Posterior vena cava (tissue), 2 donors: ENCODE data around the gene CRYGS. TPM values are rescaled to one million over a fixed set of nuclear protein-coding genes. Genes with fewer than 3 reads are reported as not detected.
"Not testable (repeated sequence)": the region's sequence is repeated elsewhere in the genome, so short reads cannot be mapped to it uniquely, and the experiment has no call there.

ENCODE experiments used
- DNase-seq: peaks from one replicate; pipeline ENCODE4 v3.0.0-alpha.2; 2020; ENCODE audit warnings: low spot score
- intact Hi-C, 2 donors: fragments of 100-400 bp; cut with DNase I; formaldehyde crosslinking; loops; one replicate each; pipeline versions ENCODE4 v1.14.1 to v1.14.2; 2022 to 2023
- long read RNA-seq, 2 donors: library from polyadenylated mRNA; unstranded; transcript quantifications; one replicate each; pipeline ENCODE4 v2.0.0, GENCODE V29; 2020 to 2021
- total RNA-seq, 2 donors: library from RNA; stranded (reverse); fragmentation: NEBNext Ultra II Directional; extraction: Animal tissue kit (Norgen Biotek cat#: 25700); gene quantifications; one replicate each; pipeline ENCODE4 v1.2.1, GENCODE V29; 2021
- donor health status: DM: yes; HTN: yes; CAD: no.
- donor health status: DM: yes; HTN: yes; CAD: no.

Gene CRYGS
- total RNA-seq = 1 to 10 TPM; 1.9 to 2.8 TPM
- long read RNA-seq, donor 1 = 0 reads
- long read RNA-seq, donor 2 = 0 reads

GRCh38 chr3:186544281-186544680, at the start of gene CRYGS:
CRYGS (minus strand) TSS chr3:186544380; CDS start chr3:186544326, 54 bp downstream.
- intact Hi-C loops = loop anchor here (5.0 to 10.0 kb wide), 2 partner anchors 279 to 287 kb away; no protein-coding TSS in a partner anchor
- DNase-seq = no peak

GRCh38 chr3:186593862-186594261, 49.7 kb upstream of the CRYGS start:
- intact Hi-C loops = no loop called here
- no peak for DNase-seq

GRCh38 chr3:186592682-186593081, 48.5 kb upstream of the CRYGS start:
- no peak for DNase-seq
- intact Hi-C loops = no loop called here

DNA sequence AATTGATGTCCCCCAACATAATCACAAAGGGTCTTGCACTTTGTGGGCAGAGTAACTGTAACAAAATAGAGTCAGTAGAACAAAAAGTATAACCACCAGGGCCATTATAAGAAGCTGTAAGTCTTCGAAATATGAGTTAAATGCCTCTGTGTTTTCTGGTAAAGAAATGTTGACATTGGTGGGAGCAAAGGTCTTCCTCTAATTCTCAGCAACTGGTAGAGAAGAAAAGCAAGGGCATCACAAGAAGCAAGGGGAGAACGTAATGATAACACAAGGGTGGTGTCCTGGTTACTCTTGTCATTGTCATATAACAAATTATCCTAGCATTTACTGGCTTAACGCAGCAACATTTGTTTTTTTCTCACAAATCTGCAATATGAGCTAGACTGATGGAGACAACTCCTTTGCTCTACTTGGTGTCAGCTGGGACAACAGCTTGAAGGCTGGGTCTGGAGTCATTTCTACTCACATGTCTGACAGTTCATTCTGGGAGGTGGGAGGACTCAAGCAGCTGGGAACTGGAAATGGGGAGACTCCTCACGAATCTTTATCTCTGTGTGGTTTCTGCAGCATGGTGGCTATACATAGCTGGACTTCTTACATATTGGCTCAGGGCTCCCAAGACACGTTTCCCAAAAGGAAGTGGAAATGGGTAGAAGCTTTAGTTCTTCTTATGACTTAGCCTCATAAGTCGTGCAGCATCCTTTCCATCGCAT, 46.6 kb upstream of the CRYGS start:
- DNase-seq = no peak

GRCh38 chr3:186589856-186590579, 45.8 kb upstream of the CRYGS start:
- no peak for DNase-seq
- intact Hi-C loops = no loop called here

More for the DNA sequence above, 46.6 kb upstream of the CRYGS start:
- intact Hi-C loops = no loop called here

GRCh38 chr3:186589121-186589520, 44.9 kb upstream of the CRYGS start:
- intact Hi-C loops = no loop called here
- no peak for DNase-seq

DNA sequence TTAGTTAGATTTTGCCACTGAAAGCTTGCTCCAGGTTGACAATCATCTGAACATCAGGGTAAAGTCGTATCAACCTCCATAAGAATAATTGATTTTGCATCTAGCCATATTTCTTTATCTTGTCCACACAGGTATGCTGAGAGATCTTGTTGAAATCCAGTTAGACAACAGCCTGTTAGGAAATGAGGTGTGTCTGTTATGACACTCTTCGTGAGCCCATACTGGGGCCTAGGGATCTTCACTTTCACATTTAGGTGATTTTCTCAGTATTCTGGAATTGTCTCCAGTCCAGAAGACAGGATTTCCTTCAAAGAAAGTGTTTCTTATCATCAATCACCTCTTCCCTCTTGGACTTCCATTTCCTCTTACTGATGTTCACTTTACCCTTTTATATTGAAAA, 44.5 kb upstream of the CRYGS start:
- DNase-seq = no peak

DNA sequence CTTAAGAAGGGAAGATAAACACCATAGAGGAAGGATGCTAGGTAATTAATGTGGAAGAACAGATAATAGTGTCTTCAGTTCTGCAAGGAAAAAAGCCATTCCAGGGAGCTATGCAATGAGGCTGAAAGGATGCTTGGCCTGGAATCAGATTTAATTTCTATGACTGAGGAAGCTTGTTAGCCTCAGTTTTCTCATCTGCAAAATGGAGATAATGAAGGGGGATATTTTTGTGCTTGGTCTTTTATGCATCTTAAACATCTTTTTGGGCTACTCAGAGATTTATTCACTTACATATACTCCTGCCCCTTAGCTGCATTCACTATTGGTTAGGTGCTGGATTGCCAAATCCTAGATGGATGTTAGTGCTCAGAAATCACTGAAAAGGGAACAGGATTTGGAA, 43.0 kb upstream of the CRYGS start:
- DNase-seq = no peak
- intact Hi-C loops = no loop called here

More for the DNA sequence above, 44.5 kb upstream of the CRYGS start:
- intact Hi-C loops = no loop called here

- intact Hi-C loops, DNase-seq: not testable (repeated sequence)
These were observed 42.1 kb upstream of the CRYGS start for GRCh38 chr3:186586245-186586644.

- intact Hi-C loops = no loop called here
- DNase-seq = no peak
These were observed 39.7 kb upstream of the CRYGS start for GRCh38 chr3:186583831-186584230.

DNA sequence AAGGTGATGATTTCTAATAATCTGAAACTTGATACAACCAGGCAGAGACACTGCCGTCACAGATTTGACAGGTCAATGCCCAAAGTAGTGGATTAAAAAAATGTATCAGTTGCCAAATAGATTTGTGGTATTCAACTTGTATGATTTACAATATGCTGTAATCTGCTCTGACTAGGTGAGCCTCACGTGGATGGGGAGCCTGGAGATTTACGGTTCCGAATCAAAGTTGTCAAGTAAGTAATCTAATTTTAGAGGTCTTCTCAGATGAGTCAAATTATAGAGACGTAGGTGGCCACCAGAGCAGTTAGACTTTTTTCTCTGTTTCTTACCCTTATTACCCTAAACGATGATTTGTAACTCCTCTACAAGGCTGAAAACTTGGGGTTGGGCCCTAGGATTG, 38.4 kb upstream of the CRYGS start:
- no peak for DNase-seq
- intact Hi-C loops = no loop called here

GRCh38 chr3:186580785-186581184, 36.6 kb upstream of the CRYGS start:
- no peak for DNase-seq
- intact Hi-C loops = no loop called here

- intact Hi-C loops = no loop called here
- no peak for DNase-seq
These were observed 33.3 kb upstream of the CRYGS start for GRCh38 chr3:186577521-186577920.

- intact Hi-C loops = no loop called here
- DNase-seq = no peak
These were observed 27.4 kb upstream of the CRYGS start for GRCh38 chr3:186571644-186572013.

DNA sequence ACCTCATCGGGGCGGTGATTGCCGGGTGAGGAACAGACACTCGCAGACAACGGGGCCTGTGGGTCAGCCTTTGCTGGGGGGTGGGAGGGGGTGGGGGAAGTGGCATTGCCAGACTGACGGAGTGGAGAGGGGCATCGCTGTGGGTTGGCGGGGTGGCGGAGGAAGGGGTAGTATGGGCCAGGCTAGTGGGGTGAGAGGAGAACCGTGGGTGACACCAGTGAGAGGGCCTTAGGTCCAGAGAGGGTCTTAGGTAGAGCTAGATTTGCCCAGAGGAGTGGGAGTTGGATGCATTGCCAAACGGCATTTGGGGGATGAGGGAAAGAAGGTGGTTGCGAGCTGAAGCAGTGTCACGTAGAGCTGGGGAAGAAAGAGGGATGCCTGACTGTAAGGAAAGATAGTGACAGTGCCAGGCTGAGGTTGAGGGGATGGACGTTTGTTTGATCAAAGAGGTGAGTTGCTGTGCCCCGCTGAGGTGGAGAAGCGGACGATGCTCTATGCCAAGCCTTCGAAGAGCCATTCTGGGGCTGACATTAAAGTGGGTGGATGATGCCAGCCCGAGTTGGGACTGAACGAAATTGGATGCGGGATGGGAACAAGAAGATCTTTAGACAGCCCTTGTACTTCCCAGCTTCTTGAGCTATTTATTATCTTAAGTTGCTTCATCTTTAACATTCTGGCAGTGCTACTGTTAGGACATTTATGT, 26.9 kb upstream of the CRYGS start:
- DNase-seq = no peak
- intact Hi-C loops = no loop called here

GRCh38 chr3:186570096-186570940, 26.1 kb upstream of the CRYGS start, which contains the start of gene DNAJB11:
DNAJB11 (plus strand) TSS chr3:186570720; CDS start chr3:186570898, 178 bp downstream.
- DNase-seq = peak; percentile 100
- intact Hi-C loops = no loop called here

DNA sequence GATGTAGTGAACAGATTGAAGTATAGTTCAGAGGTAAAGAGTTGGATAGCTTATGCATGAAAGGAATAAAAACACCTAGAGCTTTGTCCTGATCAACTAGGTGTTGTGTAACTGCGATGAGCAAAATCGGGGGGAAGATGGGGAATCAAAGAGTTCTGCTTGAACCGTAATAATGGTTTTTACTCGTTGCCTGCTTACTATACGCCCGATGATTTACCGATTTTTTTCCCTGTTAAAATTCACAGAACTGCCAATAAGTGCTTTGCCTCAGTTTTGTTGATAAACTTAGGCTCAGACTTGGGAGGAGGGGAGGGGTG, 25.6 kb upstream of the CRYGS start:
- intact Hi-C loops = no loop called here
- no peak for DNase-seq

DNA sequence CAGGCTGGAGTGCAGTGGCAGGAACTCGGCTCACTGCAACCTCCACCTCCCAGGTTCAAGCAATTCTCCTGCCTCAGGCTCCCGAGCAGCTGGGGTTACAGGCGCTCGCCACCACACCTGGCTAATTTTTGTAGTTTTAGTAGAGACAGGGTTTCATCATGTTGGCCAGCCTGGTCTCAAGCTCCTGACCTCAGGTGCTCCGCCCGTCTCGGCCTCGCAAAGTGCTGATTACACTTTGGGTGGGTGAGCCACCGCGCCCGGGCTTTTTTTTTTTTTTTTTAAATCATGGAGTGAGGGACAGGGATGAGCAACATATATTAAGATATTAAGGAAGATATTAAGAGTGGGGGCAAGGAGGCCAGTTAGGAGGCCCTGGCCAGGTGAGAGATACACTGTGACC, 25.2 kb upstream of the CRYGS start:
- DNase-seq, intact Hi-C loops: not testable (repeated sequence)
